GM10248 (cell line): ENCODE data around the gene TMPRSS15.

Source experiments
- CTCF ChIA-PET: fragments of 300-600 bp; sonication (Branson Sonifier 250); formaldehyde crosslinking; extraction: SDS; loops from one replicate; lab custom pipeline; 2021; ENCODE audit warnings: antibody characterized with exemption; lab: Yijun Ruan, JAX
- POLR2A ChIA-PET: fragments of 350-650 bp; sonication (Branson Sonifier 250); formaldehyde crosslinking; extraction: SDS; loops from one replicate; lab custom pipeline; 2020; ENCODE audit warnings: antibody characterized with exemption; lab: Yijun Ruan, JAX
- DNase-seq: peaks from one replicate; pipeline ENCODE4 v3.0.0; 2012; ENCODE audit errors: extremely low spot score
- CTCF ChIP-seq: IDR thresholded peaks from 2 replicates; pipeline ENCODE4 v1.5.1; 2012; ENCODE audit warnings: mild to moderate bottlenecking, low read depth; ENCODE audit errors: extremely low read depth, missing control alignments, control extremely low read depth

Gene TMPRSS15

DNA sequence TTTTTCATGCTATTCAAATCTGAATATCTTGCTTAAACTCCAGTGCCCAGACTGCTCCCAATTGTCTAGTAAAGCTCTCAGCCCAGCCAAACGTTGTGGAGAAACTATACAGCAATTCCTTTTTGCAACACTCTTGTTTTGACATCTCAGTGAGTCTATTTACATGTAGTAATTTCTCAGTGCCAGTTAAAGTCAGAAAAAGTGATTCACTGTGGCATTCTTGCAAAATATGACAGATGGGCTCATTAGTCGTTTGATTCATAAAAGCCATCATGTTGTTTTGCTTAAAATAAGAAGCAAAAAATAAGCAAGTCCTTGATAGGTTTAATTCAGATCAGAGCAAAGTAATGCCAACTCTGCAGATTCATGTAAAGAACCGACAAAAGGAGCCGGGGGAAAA lies 20.7 kb upstream of the TMPRSS15 start:
- no peak for DNase-seq
- TF ChIP-seq CTCF, result no peak
- ChIA-PET CTCF (no interaction called here), POLR2A (no interaction called here)

GRCh38 chr21:18417141-18417790 lies 13.7 kb upstream of the TMPRSS15 start:
- TF ChIP-seq CTCF, result no peak
- CTCF ChIA-PET, result no interaction called here
- DNase-seq, result no peak
- POLR2A ChIA-PET, result no interaction called here

- POLR2A ChIA-PET, result no interaction called here
- CTCF ChIA-PET, result no interaction called here
Observed at GRCh38 chr21:18411565-18411964, 8.0 kb upstream of the TMPRSS15 start.

GRCh38 chr21:18409579-18409978 lies 6.0 kb upstream of the TMPRSS15 start:
- CTCF ChIA-PET, result no interaction called here

More at GRCh38 chr21:18411565-18411964, 8.0 kb upstream of the TMPRSS15 start:
- no peak for DNase-seq
- TF ChIP-seq CTCF, result no peak

DNA sequence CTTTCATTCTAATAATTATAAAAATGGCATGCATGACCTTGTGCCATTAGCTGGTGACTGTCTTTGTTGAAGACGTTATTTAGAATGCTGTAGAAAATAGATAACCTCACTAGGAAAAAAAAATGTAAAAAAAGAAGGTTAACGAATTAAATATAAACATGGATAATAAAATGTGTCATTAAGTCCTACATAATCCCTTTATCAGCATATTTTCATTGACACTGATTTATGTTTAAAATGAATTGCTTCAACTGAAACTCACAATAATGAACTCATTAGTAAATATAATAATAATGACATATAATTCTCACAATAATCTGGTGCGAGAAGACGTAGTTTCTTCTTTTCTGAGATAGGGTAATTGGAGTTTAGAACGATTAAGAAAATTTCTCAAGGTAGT lies 4.7 kb downstream of the TMPRSS15 start:
- no peak for DNase-seq
- CTCF ChIA-PET, result no interaction called here
- POLR2A ChIA-PET, result no interaction called here
- no peak for TF ChIP-seq CTCF

More at GRCh38 chr21:18409579-18409978, 6.0 kb upstream of the TMPRSS15 start:
- POLR2A ChIA-PET, result no interaction called here
- TF ChIP-seq CTCF, result no peak
- no peak for DNase-seq

- DNase-seq, result no peak
Observed at GRCh38 chr21:18387994-18388393, 15.6 kb downstream of the TMPRSS15 start.

More at GRCh38 chr21:18387994-18388393, 15.6 kb downstream of the TMPRSS15 start:
- CTCF ChIA-PET, result interaction anchor here (1.0 kb wide), 1 partner anchor 16 kb away, joined by 3 read pairs; no protein-coding TSS in a partner anchor
- TF ChIP-seq CTCF, result no peak
- POLR2A ChIA-PET, result no interaction called here
